LNCAP (cell line): ENCODE measurements around the gene SATB2.

ENCODE experiments used
- CTCF ChIP-seq: fragments of 450-650 bp; IDR thresholded peaks from 2 replicates; pipeline ENCODE4 v1.5.1; 2017; ENCODE audit warnings: mild to moderate bottlenecking

The SATB2 gene

GRCh38 chr2:199335502-199335901 lies 122.2 kb downstream of the SATB2 start:
- no peak for TF ChIP-seq CTCF

- TF ChIP-seq CTCF = no peak
Measured at GRCh38 chr2:199329466-199329865, 128.3 kb downstream of the SATB2 start.

- no peak for TF ChIP-seq CTCF
Measured at GRCh38 chr2:199329031-199329430, 128.7 kb downstream of the SATB2 start.

- no peak for TF ChIP-seq CTCF
Measured at GRCh38 chr2:199325881-199326280, 131.9 kb downstream of the SATB2 start.

- TF ChIP-seq CTCF = no peak
Measured at GRCh38 chr2:199322151-199322550, 135.6 kb downstream of the SATB2 start.

- no peak for TF ChIP-seq CTCF
Measured at GRCh38 chr2:199317646-199318045, 140.1 kb downstream of the SATB2 start.

GRCh38 chr2:199316851-199317250 lies 140.9 kb downstream of the SATB2 start:
- TF ChIP-seq CTCF = no peak
